Activated T-helper 1 cell treated with anti-CD3 and anti-CD28 coated beads, Interleukin-12 subunit alpha, Interleukin-12 subunit beta, Interleukin-2, Interleukin-4 antibody, amounts not matched to agents 30 ng/mL and 10 ng/mL and 1 ng/mL, durations not matched to agents 14 hours and 24 hours and 36 hours (primary cell): Measurements from ENCODE around the gene PSMD7. TPM values are rescaled to one million over a fixed set of nuclear protein-coding genes. Genes with fewer than 3 reads are reported as not detected.
"Not testable (repeated sequence)": the region's sequence is repeated elsewhere in the genome, so short reads cannot be mapped to it uniquely, and the experiment has no call there.

Source experiments
- DNase-seq: peaks from one replicate; pipeline ENCODE4 v3.0.0; 2021; ENCODE audit warnings: low spot score
- H3K27ac Mint-ChIP-seq: one replicate; pipeline ENCODE4 v1.8.0; 2021; ENCODE audit warnings: mild to moderate bottlenecking, mixed read lengths
- H3K27me3 Mint-ChIP-seq: one replicate; pipeline ENCODE4 v1.8.0; 2022; ENCODE audit warnings: mild to moderate bottlenecking, moderate library complexity, mixed read lengths; ENCODE audit not compliant: insufficient read depth
- H3K36me3 Mint-ChIP-seq: one replicate; pipeline ENCODE4 v1.8.0; 2021; ENCODE audit warnings: low read depth, mixed read lengths
- H3K4me1 Mint-ChIP-seq: one replicate; pipeline ENCODE4 v1.8.0; 2021; ENCODE audit warnings: low read depth, mixed read lengths
- H3K4me3 Mint-ChIP-seq: one replicate; pipeline ENCODE4 v1.8.0; 2021; ENCODE audit warnings: mild to moderate bottlenecking, moderate library complexity, mixed read lengths
- H3K9me3 Mint-ChIP-seq: one replicate; pipeline ENCODE4 v1.8.0; 2021; ENCODE audit warnings: mixed read lengths
- intact Hi-C: fragments of 100-400 bp; cut with micrococcal nuclease; formaldehyde crosslinking; loops from one replicate; pipeline ENCODE4 v1.15.1; 2024
- total RNA-seq: library from RNA; stranded (reverse); gene quantifications from 2 replicates; pipeline ENCODE4 v1.2.3, GENCODE V29; 2022

Gene PSMD7
- total RNA-seq, 1 donor from 2014 or later: 168 TPM

GRCh38 chr16:74328346-74328745 lies 31.7 kb downstream of the PSMD7 start:
- H3K4me3 Mint-ChIP-seq, DNase-seq, H3K4me1 Mint-ChIP-seq, H3K27ac Mint-ChIP-seq, H3K9me3 Mint-ChIP-seq, intact Hi-C loops, H3K27me3 Mint-ChIP-seq: not testable (repeated sequence)
- peaks cover 27% of the 10 kb centered on the region for H3K36me3 Mint-ChIP-seq

- DNase-seq, H3K4me3 Mint-ChIP-seq, H3K4me1 Mint-ChIP-seq, H3K9me3 Mint-ChIP-seq, intact Hi-C loops, H3K27ac Mint-ChIP-seq, H3K27me3 Mint-ChIP-seq: not testable (repeated sequence)
- peaks cover 27% of the 10 kb centered on the region for H3K36me3 Mint-ChIP-seq
Observed at GRCh38 chr16:74332469-74332868, 35.9 kb downstream of the PSMD7 start.

GRCh38 chr16:74337506-74337905 lies 40.9 kb downstream of the PSMD7 start:
- intact Hi-C loops, H3K4me3 Mint-ChIP-seq, DNase-seq, H3K9me3 Mint-ChIP-seq, H3K27ac Mint-ChIP-seq, H3K27me3 Mint-ChIP-seq, H3K4me1 Mint-ChIP-seq: not testable (repeated sequence)
- peaks cover 13% of the 10 kb centered on the region for H3K36me3 Mint-ChIP-seq

- H3K4me3 Mint-ChIP-seq, intact Hi-C loops, H3K9me3 Mint-ChIP-seq, DNase-seq, H3K27ac Mint-ChIP-seq, H3K27me3 Mint-ChIP-seq, H3K4me1 Mint-ChIP-seq: not testable (repeated sequence)
- peaks cover 12% of the 10 kb centered on the region for H3K36me3 Mint-ChIP-seq
Observed at GRCh38 chr16:74339226-74339625, 42.6 kb downstream of the PSMD7 start.

- H3K27ac Mint-ChIP-seq, intact Hi-C loops, H3K4me3 Mint-ChIP-seq, H3K27me3 Mint-ChIP-seq, H3K4me1 Mint-ChIP-seq, H3K9me3 Mint-ChIP-seq, DNase-seq: not testable (repeated sequence)
- peaks cover 14% of the 10 kb centered on the region for H3K36me3 Mint-ChIP-seq
Observed at GRCh38 chr16:74353038-74353437, 56.4 kb downstream of the PSMD7 start.

Other genes starting within 250 kb of the PSMD7 start
- gene NPIPB15, start 79.5 kb downstream of the PSMD7 start, total RNA-seq: 1.7 and 2.5 TPM in 2 replicates
- gene CLEC18B, start 124.7 kb downstream of the PSMD7 start, total RNA-seq: 0.60 TPM in 1 of 2 replicates, not detected in the other